Lung (tissue), 12 donors: Measurements from ENCODE around the gene ACAA1. TPM values are rescaled to one million over a fixed set of nuclear protein-coding genes. Genes with fewer than 3 reads are reported as not detected.

Source experiments
- ATAC-seq: fragments of 200-7000 bp; cut with Tn5 transposase; one replicate; pipeline ENCODE4 v1.9.1; 2020; ENCODE audit warnings: moderate number of reproducible peaks; ENCODE audit not compliant: insufficient read depth, low FRiP score
- DNase-seq, 3 donors: peaks; one replicate each; pipeline ENCODE4 v3.0.0-alpha.2; 2013 to 2017
- H3K27ac ChIP-seq, 2 donors: one replicate each; pipeline ENCODE4 v1.5.1; 2013; ENCODE audit warnings: mild to moderate bottlenecking in 2 of 2, moderate library complexity in 2 of 2, control low read depth in 1 of 2, inconsistent platforms in 1 of 2, low read depth in 1 of 2, low read length in 1 of 2
- H3K27me3 ChIP-seq, 3 donors: one replicate each; pipeline ENCODE4 v1.5.1; 2013; ENCODE audit warnings: low read length in 2 of 3; ENCODE audit not compliant: control insufficient read depth in 3 of 3, insufficient read depth in 3 of 3
- H3K36me3 ChIP-seq, 4 donors: one replicate each; pipeline ENCODE4 v1.5.1; 2013; ENCODE audit warnings: low read length in 4 of 4, mild to moderate bottlenecking in 1 of 4, moderate library complexity in 1 of 4; ENCODE audit not compliant: control insufficient read depth in 4 of 4, insufficient read depth in 4 of 4
- H3K4me1 ChIP-seq, 5 donors: one replicate each; pipeline ENCODE4 v1.5.1; 2013; ENCODE audit warnings: low read length in 5 of 5, mild to moderate bottlenecking in 2 of 5, moderate library complexity in 1 of 5; ENCODE audit not compliant: control insufficient read depth in 5 of 5, insufficient read depth in 5 of 5
- H3K4me3 ChIP-seq: one replicate; pipeline ENCODE4 v1.5.1; 2013; ENCODE audit warnings: mild to moderate bottlenecking, control low read depth, moderate library complexity
- H3K9ac ChIP-seq, 2 donors: one replicate each; pipeline ENCODE4 v1.5.1; 2013; ENCODE audit warnings: low read length in 2 of 2, control low read depth in 1 of 2; ENCODE audit not compliant: insufficient read depth in 1 of 2
- H3K9me3 ChIP-seq, 4 donors: one replicate each; pipeline ENCODE4 v1.5.1; 2013; ENCODE audit warnings: low read length in 3 of 4, mild to moderate bottlenecking in 1 of 4, moderate library complexity in 1 of 4; ENCODE audit not compliant: control insufficient read depth in 4 of 4, insufficient read depth in 3 of 4
- WGBS, 2 donors: extraction: QIAGEN DNeasy Blood & Tissue Kit; methylation state at CpG; one replicate each; pipeline ENCODE4 v1.1.7; 2013; 5-methylcytosine and 5-hydroxymethylcytosine counted together
- polyA plus RNA-seq, 2 donors: library from polyadenylated mRNA; stranded (reverse); fragments of 200-250 nt; gene quantifications; one replicate each; pipeline ENCODE4 v1.2.1, GENCODE V29; 2013
- total RNA-seq, 2 donors: library from RNA; depleted of rRNA in 1 of 2; stranded (reverse); fragments of >200 nt in 1 of 2; gene quantifications; one replicate each; pipeline ENCODE4 v1.2.1, GENCODE V29; 2014 to 2021
- TF ChIP-seq, protein P1 (sequence below): IDR thresholded peaks from 2 replicates; pipeline ENCODE4 v1.5.1; 2012; ENCODE audit warnings: mild to moderate bottlenecking; ENCODE audit errors: control extremely low read depth, extremely low read depth
- donor health status: control.
- donor health status: control.
- donor health status: Bipolar disorder and iron deficiency.
- donor health status: healthy.
- donor health status: DM: yes; HTN: yes; CAD: no.

Gene ACAA1
- total and polyA plus RNA-seq, 4 donors, result 50.1 to 112 (median 89.0) TPM

DNA sequence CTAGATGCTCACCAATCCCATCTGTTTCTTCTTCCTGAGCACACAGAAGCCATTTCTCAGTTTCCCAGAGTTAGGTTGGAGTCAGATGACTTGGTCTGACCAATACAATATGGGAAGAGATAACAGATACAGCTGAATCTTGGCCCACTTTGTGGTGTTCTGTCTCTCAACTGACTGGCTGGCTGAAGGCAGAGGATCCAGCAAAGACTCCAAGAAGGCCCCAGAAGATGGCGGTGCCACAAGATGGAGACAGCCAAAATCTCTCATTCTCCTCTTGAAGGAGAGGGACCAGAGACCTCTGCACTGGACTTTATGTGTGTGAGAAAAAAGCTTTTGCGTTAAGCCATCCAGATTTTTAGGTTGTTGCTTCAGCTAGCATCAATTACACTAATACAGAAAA is 20.2 kb upstream of the ACAA1 start:
- ATAC-seq, result no peak
- H3K27me3 ChIP-seq, result no peaks in the 10 kb centered on the region
- no peak overlapping the region for H3K4me3 ChIP-seq
- WGBS, 2 donors, result 99 to 100% methylated on average over 2 of the region's 2 CpGs
- peaks cover 0 to 13% (median 3%) of the 10 kb centered on the region in 5 donors for H3K4me1 ChIP-seq
- no peaks in the 10 kb centered on the region for H3K9me3 ChIP-seq
- no peaks in the 10 kb centered on the region for H3K36me3 ChIP-seq
- no peak overlapping the region for H3K9ac ChIP-seq
- DNase-seq, result no peak
- H3K27ac ChIP-seq, result no peak overlapping the region
- TF ChIP-seq, protein P1, sequence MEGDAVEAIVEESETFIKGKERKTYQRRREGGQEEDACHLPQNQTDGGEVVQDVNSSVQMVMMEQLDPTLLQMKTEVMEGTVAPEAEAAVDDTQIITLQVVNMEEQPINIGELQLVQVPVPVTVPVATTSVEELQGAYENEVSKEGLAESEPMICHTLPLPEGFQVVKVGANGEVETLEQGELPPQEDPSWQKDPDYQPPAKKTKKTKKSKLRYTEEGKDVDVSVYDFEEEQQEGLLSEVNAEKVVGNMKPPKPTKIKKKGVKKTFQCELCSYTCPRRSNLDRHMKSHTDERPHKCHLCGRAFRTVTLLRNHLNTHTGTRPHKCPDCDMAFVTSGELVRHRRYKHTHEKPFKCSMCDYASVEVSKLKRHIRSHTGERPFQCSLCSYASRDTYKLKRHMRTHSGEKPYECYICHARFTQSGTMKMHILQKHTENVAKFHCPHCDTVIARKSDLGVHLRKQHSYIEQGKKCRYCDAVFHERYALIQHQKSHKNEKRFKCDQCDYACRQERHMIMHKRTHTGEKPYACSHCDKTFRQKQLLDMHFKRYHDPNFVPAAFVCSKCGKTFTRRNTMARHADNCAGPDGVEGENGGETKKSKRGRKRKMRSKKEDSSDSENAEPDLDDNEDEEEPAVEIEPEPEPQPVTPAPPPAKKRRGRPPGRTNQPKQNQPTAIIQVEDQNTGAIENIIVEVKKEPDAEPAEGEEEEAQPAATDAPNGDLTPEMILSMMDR, result no peak

GRCh38 chr3:38155825-38156224 is 18.9 kb upstream of the ACAA1 start:
- ATAC-seq, result no peak
- TF ChIP-seq, protein P1, result no peak
- H3K27ac ChIP-seq, result no peak overlapping the region
- no peaks in the 10 kb centered on the region for H3K36me3 ChIP-seq
- H3K9me3 ChIP-seq, result no peaks in the 10 kb centered on the region
- no peak for DNase-seq
- WGBS, 2 donors, result 97 to 98% methylated on average over 2 of the region's 2 CpGs
- no peaks in the 10 kb centered on the region for H3K27me3 ChIP-seq
- H3K4me3 ChIP-seq, result no peak overlapping the region
- no peak overlapping the region for H3K9ac ChIP-seq
- peaks cover 0 to 13% (median 5%) of the 10 kb centered on the region in 5 donors for H3K4me1 ChIP-seq

DNA sequence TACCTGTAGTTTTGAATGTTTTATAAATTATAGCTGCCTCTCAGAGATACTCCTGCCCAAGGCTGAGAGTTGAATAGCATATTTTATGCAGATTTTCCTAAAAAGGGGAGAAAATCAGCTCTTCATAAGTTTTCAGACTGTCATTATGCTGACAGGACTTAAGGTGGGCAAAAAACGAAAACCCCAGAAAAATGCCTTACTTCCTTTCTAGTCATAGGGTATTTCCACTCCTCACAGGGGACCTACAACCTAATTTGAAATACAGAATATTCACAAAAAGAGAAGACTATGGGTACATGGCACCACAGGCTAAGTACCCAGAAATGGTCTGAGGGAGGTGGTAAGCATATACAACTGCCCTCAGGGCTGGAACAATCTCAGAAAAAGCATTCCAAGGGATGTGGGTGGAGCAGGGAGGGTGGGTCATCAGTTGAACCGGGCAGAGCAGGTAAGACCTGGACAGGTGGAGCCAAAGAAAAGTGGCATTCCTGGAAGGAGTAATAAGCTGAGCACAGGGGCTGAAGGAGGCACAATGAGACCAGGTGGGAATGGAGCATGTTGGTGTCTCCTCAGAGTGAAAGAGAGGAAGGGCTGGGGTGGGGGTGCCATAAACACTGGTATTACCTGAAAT is 17.8 kb upstream of the ACAA1 start:
- H3K9me3 ChIP-seq, result no peaks in the 10 kb centered on the region
- no peak overlapping the region for H3K4me3 ChIP-seq
- WGBS, 2 donors, result 67 to 69% methylated on average over 2 of the region's 2 CpGs
- no peak for DNase-seq
- no peak overlapping the region for H3K27ac ChIP-seq
- no peaks in the 10 kb centered on the region for H3K27me3 ChIP-seq
- ATAC-seq, result no peak
- H3K4me1 ChIP-seq, result peaks cover 0 to 13% (median 5%) of the 10 kb centered on the region in 5 donors
- no peak overlapping the region for H3K9ac ChIP-seq
- H3K36me3 ChIP-seq, result no peaks in the 10 kb centered on the region
- TF ChIP-seq, protein P1, result no peak
